ENCODE results near the gene RASGRF1.
"Not testable (repeated sequence)": the region's sequence is repeated elsewhere in the genome, so short reads cannot be mapped to it uniquely, and the experiment has no call there.

The RASGRF1 gene

DNA sequence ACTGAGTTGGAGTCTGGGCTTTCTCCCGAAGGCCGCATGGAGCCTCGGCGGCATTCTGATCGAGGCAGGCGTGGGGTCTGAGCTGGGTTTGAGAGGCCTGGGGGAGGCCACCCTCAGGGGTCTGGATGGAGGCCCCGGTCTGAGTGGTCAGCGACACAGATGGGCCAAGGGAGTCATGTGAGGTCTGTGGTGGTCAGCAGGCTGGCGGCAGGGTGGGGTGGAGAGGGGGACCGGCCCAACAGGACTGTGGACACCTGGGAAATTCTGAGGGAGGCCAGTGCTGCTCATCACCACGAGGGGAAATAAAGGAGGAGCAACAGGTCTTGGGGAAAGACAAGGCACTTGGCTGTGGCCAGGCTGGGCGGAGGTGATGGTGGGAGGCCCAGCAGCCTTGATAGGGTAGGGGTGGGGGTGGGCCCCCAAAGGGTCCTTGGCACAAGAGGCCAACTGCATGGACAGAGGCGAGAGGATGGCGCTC lies 161.9 kb downstream of the RASGRF1 start:
- no peak overlapping the region for H3K27ac Mint-ChIP-seq (ENCODE audit: low read depth)
- H3K4me1 Mint-ChIP-seq: no peaks in the 10 kb centered on the region
- DNase-seq (ENCODE audit: low spot score in 2 of 2) (no peak), ATAC-seq (replicated peaks; ENCODE audit: extremely low read depth, poor library complexity, severe bottlenecking) (no peak)
- H3K4me3 Mint-ChIP-seq: no peak overlapping the region
- H3K27me3 Mint-ChIP-seq: no peaks in the 10 kb centered on the region
- H3K9me3 Mint-ChIP-seq: no peaks in the 10 kb centered on the region
- peaks cover 11% of the 10 kb centered on the region for H3K36me3 Mint-ChIP-seq (ENCODE audit: insufficient read depth)

DNA sequence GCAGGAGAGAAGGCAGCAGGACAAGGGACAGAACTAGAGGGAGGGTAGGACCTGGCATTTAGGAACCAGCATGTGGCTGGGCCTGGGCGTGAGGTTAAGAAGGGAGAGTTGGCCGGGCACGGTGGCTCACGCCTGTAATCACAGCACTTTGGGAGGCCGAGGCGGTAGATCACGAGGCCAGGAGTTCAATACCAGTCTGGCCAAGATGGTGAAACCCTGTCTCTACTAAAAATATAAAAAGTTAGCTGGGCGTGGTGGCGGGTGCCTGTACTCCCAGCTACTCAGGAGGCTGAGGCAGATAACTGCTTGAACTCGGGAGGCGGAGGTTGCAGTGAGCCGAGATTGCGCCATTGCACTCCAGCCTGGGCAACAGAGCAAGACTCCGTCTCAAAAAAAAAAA lies 162.4 kb downstream of the RASGRF1 start:
- H3K4me1 Mint-ChIP-seq; ATAC-seq (replicated peaks; ENCODE audit: extremely low read depth, poor library complexity, severe bottlenecking); H3K4me3 Mint-ChIP-seq; H3K27me3 Mint-ChIP-seq; DNase-seq (ENCODE audit: low spot score in 2 of 2); H3K9me3 Mint-ChIP-seq: not testable (repeated sequence)
- Mint-ChIP-seq H3K27ac (ENCODE audit: low read depth) (peak overlapping the region; percentile 74), H3K36me3 (ENCODE audit: insufficient read depth) (peaks cover 11% of the 10 kb centered on the region)

DNA sequence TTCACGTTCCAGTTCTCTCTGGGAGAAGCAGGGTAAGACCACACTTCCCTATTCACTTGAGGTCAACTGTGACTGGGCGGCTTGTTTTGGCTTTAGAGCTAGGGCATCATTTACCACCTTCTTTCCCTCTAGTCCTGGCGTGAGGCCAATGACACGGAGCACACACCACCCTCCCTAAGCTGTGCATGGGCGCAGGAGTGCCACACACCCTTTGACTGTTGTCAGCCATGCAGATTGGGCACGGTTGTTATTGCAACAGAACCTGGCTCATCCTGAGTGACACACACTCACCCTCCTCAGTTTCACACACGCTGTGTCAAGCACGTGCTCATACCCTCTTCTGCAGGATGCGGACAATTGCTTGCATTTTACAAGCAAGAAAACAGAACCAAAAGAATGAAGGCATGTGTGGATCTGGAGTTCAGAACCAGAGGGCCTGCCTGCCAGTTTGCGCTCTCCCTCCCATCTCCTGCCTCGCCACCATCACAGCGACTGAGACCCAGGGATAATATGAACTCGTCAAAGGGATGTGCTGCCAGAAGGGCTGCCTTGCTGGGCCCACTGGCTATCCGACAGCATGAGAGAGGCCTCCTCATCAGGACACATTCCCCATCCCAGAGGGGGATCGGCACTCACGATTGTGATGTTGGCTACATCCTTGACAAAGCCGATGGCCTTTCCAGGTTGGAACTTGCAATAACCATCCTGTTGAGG lies 163.3 kb downstream of the RASGRF1 start:
- no peak for DNase-seq (ENCODE audit: low spot score in 2 of 2)
- peak overlapping the region; percentile 74 for H3K27ac Mint-ChIP-seq (ENCODE audit: low read depth)
- no peaks in the 10 kb centered on the region for H3K4me1 Mint-ChIP-seq
- H3K4me3 Mint-ChIP-seq: no peak overlapping the region
- no peaks in the 10 kb centered on the region for H3K9me3 Mint-ChIP-seq
- peaks cover 16% of the 10 kb centered on the region for H3K36me3 Mint-ChIP-seq (ENCODE audit: insufficient read depth)
- no peaks in the 10 kb centered on the region for H3K27me3 Mint-ChIP-seq
- no peak for ATAC-seq (replicated peaks; ENCODE audit: extremely low read depth, poor library complexity, severe bottlenecking)

DNA sequence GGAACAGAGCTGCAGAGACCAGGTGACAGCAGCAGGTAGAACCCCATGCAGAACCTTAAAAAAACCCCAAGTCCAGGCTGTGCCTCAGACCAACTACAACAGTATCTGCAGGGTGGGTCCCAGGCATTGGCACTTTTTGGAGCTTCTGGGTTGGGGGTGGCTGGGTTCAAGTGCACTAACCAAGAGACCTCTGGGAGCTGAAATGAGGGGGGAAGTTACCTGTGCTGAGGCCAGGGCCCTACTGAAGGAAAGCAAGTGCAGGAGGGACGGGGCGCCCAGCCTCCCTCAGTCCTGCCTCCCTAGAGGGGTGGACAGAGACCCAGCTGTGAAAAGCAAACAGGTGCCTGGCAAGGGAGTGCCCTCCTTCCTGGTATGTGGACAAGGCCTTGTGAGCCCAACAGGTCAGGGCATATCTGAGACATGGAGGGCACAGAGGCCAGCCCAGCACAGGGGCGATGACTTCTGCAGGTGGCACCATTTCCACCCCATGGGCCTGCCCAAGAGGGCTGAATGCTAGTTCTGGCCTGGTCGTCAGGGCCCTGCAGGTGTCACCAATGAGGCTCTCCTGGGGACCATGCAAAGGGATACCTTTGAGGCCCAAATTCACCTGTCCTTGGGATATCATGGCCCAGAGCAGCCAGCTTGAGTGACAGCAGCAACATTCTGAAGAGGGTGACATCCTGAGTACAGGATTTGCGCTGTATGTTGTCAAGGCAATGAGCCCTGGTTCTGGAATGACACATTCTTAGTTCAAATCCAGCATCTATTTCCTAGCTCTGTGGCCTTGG lies 164.4 kb downstream of the RASGRF1 start:
- Mint-ChIP-seq H3K27ac (ENCODE audit: low read depth) (no peak overlapping the region), H3K36me3 (ENCODE audit: insufficient read depth) (peaks cover 25% of the 10 kb centered on the region), H3K9me3 (no peaks in the 10 kb centered on the region), H3K27me3 (no peaks in the 10 kb centered on the region), H3K4me1 (no peaks in the 10 kb centered on the region), H3K4me3 (no peak overlapping the region)
- no peak for DNase-seq (ENCODE audit: low spot score in 2 of 2)
- ATAC-seq (replicated peaks; ENCODE audit: extremely low read depth, poor library complexity, severe bottlenecking): no peak

DNA sequence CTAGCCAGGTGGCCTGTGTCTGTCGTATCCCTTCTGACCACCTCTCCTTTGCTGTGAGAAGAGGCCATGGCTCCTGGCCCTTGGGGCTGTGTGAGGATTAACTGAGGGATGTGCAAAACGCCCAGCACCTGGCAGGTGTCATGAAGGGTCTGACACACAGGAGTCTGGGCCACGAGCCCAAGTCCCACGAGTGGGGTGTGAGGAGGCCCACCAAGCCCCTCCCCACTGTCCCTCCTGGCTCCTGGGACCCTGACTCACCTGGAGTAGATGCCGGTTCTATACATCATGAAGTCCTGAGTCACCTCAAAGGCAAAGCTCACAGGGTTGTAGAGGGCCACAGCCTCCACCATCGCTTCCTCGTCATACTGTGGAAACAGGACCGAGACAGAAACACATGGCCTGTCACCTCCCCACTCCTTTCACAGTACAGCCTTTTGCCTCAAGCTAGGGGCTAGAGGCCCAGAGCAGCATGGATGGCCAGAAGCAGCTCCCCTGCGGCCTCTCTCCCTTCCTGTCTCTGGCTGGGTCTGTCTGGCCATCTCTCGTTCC lies 165.4 kb downstream of the RASGRF1 start:
- no peaks in the 10 kb centered on the region for H3K4me1 Mint-ChIP-seq
- no peaks in the 10 kb centered on the region for H3K9me3 Mint-ChIP-seq
- peaks cover 28% of the 10 kb centered on the region for H3K36me3 Mint-ChIP-seq (ENCODE audit: insufficient read depth)
- no peak overlapping the region for H3K4me3 Mint-ChIP-seq
- no peak overlapping the region for H3K27ac Mint-ChIP-seq (ENCODE audit: low read depth)
- ATAC-seq (replicated peaks; ENCODE audit: extremely low read depth, poor library complexity, severe bottlenecking): no peak
- no peak for DNase-seq (ENCODE audit: low spot score in 2 of 2)
- no peaks in the 10 kb centered on the region for H3K27me3 Mint-ChIP-seq

DNA sequence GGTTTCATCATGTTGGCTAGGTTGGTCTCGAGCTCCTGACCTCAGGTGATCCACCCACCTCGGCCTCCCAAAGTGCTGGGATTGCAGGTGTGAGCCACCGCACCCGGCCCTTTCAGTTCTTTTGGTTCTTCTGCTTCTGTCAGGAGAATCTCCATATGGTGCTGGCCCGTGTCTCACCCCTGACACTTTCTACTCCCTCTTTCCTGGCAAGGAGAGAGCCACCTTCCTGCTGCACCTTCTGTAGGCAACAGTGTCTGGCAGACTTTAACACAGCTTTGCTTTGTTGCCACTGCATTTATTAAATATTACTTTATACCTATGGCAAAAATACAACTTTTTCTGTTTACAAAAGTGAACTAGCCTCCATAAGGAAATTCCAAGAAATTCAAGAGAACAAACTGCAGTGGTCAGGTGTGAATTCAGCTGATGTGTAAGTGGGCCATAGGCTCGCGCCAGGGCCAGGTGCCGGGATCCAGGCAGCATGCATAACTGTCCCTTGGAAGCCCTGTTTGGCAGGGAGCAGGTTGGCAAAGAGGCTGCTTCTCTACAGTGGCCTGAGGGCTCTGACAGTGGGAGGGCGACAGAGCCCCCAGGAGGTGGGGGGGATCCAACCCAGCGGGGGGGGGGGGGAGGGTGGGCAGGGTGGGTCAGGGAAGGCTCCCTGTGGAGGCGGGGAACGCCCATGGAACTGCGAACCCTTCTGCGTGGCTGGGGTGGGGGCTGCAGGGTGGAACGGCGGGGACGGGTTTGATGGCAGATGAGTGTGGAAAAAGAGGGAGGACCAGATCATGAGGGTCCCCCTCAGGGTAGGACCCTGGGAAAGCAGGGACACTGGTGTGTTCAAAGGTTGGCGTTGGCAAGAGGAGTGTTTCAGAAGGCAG lies 166.9 kb downstream of the RASGRF1 start:
- Mint-ChIP-seq H3K4me1 (no peaks in the 10 kb centered on the region), H3K27ac (ENCODE audit: low read depth) (peak overlapping the region; percentile 83), H3K27me3 (no peaks in the 10 kb centered on the region), H3K9me3 (no peaks in the 10 kb centered on the region), H3K4me3 (no peak overlapping the region), H3K36me3 (ENCODE audit: insufficient read depth) (peaks cover 34% of the 10 kb centered on the region)
- DNase-seq (ENCODE audit: low spot score in 2 of 2): no peak
- no peak for ATAC-seq (replicated peaks; ENCODE audit: extremely low read depth, poor library complexity, severe bottlenecking)

DNA sequence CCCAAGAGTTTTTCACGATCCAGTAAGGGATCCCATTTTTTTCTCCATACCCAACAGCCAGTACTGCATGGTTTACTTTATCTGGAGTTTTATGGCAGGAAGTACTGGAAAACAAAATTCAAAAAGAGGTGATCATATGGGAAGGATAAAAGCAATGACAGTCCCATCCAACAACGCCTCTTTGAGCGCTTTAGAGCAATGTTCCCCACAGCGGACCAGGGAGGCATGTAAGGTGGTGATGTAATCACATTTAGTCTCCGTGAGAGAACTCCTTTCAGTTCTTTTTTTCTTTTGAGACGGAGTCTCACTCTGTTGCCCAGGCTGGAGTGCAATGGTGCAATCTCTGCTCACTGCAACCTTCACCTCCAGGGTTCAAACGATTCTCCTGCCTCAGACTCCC lies 167.6 kb downstream of the RASGRF1 start:
- DNase-seq (ENCODE audit: low spot score in 2 of 2): no peak
- no peak overlapping the region for H3K4me3 Mint-ChIP-seq
- H3K27me3 Mint-ChIP-seq: no peaks in the 10 kb centered on the region
- no peak overlapping the region for H3K27ac Mint-ChIP-seq (ENCODE audit: low read depth)
- no peak for ATAC-seq (replicated peaks; ENCODE audit: extremely low read depth, poor library complexity, severe bottlenecking)
- H3K9me3 Mint-ChIP-seq: no peaks in the 10 kb centered on the region
- H3K4me1 Mint-ChIP-seq: no peaks in the 10 kb centered on the region
- H3K36me3 Mint-ChIP-seq (ENCODE audit: insufficient read depth): peaks cover 35% of the 10 kb centered on the region

DNA sequence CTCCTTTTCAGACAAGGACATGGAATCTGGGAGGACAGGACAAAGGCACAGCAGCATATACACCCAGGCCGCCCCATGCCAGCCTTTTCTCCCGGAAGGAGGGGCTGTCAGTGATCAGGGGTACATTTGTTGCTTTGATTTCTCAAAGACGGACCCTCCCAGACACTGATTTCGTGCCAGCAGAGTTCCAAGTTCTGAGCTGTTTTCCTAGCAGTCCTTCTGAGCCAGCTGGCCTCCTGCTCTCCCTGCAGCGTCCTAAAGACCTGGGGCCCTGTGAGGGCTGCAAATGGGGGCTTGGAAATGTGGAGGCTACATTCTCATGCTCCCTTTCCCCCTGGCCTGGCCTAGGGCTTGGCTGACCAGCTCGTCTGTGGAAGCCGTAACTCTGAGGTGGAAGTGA lies 168.1 kb downstream of the RASGRF1 start:
- no peak for DNase-seq (ENCODE audit: low spot score in 2 of 2)
- Mint-ChIP-seq H3K4me1 (no peaks in the 10 kb centered on the region), H3K27ac (ENCODE audit: low read depth) (no peak overlapping the region), H3K9me3 (no peaks in the 10 kb centered on the region), H3K27me3 (no peaks in the 10 kb centered on the region), H3K36me3 (ENCODE audit: insufficient read depth) (peaks cover 39% of the 10 kb centered on the region), H3K4me3 (no peak overlapping the region)
- no peak for ATAC-seq (replicated peaks; ENCODE audit: extremely low read depth, poor library complexity, severe bottlenecking)

DNA sequence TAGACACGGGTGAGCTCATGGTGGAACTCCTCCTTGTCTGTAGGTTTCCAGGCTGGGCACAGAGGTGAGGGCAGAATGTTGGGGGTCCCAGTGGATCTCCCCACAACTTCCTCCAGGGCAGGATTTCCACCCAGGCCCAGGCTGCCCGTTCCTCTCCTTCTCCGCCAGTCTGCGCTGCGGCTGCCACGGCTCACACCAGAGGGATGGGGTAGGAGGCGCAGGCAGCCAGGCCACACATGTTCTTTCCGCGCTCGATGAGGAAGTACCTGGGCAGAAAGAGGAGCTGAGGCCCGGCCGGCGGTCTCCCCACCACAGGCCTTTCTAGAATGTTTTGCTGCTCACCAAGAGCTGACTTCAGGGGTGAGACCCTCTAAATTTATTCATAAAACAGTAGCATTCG lies 168.6 kb downstream of the RASGRF1 start:
- no peaks in the 10 kb centered on the region for H3K27me3 Mint-ChIP-seq
- H3K27ac Mint-ChIP-seq (ENCODE audit: low read depth): no peak overlapping the region
- no peaks in the 10 kb centered on the region for H3K4me1 Mint-ChIP-seq
- peaks cover 41% of the 10 kb centered on the region for H3K36me3 Mint-ChIP-seq (ENCODE audit: insufficient read depth)
- DNase-seq (ENCODE audit: low spot score in 2 of 2) (no peak), ATAC-seq (replicated peaks; ENCODE audit: extremely low read depth, poor library complexity, severe bottlenecking) (no peak)
- no peaks in the 10 kb centered on the region for H3K9me3 Mint-ChIP-seq
- no peak overlapping the region for H3K4me3 Mint-ChIP-seq

DNA sequence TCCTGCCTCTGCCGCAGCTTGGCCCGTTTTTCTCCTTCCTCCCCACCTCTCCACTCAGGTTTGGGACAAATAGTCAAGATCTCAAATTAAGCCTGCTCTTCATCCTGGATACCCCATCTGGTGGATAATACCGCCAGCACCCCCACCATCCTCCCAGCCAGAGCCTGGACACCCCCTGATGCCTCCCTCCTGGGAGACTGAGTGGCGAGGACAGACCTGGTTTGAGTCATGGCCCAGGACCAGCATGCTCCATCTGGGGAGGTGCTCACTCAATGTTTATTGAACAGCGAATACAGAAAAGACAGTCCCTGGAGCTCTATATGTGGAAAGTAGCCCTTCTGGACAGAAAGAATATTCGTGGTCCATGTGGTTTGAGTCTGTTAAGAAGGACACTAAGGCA lies 169.1 kb downstream of the RASGRF1 start:
- Mint-ChIP-seq H3K4me3 (no peak overlapping the region), H3K4me1 (no peaks in the 10 kb centered on the region), H3K36me3 (ENCODE audit: insufficient read depth) (peaks cover 40% of the 10 kb centered on the region), H3K27me3 (no peaks in the 10 kb centered on the region), H3K27ac (ENCODE audit: low read depth) (no peak overlapping the region), H3K9me3 (no peaks in the 10 kb centered on the region)
- ATAC-seq (replicated peaks; ENCODE audit: extremely low read depth, poor library complexity, severe bottlenecking) (no peak), DNase-seq (ENCODE audit: low spot score in 2 of 2) (no peak)

DNA sequence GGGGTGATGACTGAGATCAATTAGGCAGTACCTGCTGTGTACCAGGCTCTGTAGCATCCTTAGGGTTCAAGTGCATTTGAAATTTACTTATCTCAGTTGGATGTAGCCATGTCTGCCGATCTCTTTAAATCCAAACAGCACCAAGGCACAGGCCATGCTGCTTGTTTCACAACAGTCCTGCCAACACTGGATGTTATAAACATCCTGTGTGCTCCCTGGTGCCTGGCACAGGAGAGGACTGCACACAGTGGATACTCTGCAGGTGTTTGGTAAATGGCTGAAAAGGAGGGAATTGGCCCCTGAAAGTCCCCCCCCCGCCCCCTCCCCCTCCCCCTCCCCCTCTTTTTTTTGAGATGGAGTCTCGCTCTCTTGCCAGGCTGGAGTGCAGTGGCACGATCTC lies 172.7 kb downstream of the RASGRF1 start:
- ATAC-seq (replicated peaks; ENCODE audit: extremely low read depth, poor library complexity, severe bottlenecking) (no peak), DNase-seq (ENCODE audit: low spot score in 2 of 2) (no peak)
- Mint-ChIP-seq H3K36me3 (ENCODE audit: insufficient read depth) (peaks cover 37% of the 10 kb centered on the region), H3K4me3 (no peak overlapping the region), H3K27me3 (no peaks in the 10 kb centered on the region), H3K27ac (ENCODE audit: low read depth) (no peak overlapping the region), H3K4me1 (peaks cover 5% of the 10 kb centered on the region), H3K9me3 (no peaks in the 10 kb centered on the region)

DNA sequence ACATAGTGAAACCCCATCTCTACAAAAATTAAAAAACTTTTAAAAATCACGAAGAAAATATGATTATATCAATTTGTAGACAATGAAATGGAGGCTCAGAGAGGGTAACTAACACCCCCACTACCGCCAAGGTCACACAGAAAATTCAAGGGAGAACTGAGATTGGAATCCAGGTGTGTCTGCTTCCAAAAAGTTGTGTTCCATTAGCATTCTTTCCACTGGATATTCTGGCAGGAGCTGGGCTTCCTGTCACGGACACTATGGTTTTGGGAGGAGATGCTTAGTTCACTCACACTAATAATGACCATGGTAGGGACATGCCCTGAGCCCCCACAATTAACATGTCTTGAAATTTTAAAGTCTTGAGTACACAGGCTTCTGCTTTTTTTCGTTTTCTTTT lies 174.5 kb downstream of the RASGRF1 start:
- no peak overlapping the region for H3K4me3 Mint-ChIP-seq
- ATAC-seq (replicated peaks; ENCODE audit: extremely low read depth, poor library complexity, severe bottlenecking) (no peak), DNase-seq (ENCODE audit: low spot score in 2 of 2) (no peak)
- H3K4me1 Mint-ChIP-seq: peaks cover 11% of the 10 kb centered on the region
- H3K27ac Mint-ChIP-seq (ENCODE audit: low read depth): no peak overlapping the region
- no peaks in the 10 kb centered on the region for H3K9me3 Mint-ChIP-seq
- H3K36me3 Mint-ChIP-seq (ENCODE audit: insufficient read depth): peaks cover 30% of the 10 kb centered on the region
- H3K27me3 Mint-ChIP-seq: no peaks in the 10 kb centered on the region

Data from central memory CD8-positive, alpha-beta T cell (primary cell).